ENCODE data around the gene GATM. TPM values are rescaled to one million over a fixed set of nuclear protein-coding genes. Genes with fewer than 3 reads are reported as not detected.
A peak's percentile ranks its signal among the peaks of the same experiment; 100 is the strongest.

The GATM gene, protein sequence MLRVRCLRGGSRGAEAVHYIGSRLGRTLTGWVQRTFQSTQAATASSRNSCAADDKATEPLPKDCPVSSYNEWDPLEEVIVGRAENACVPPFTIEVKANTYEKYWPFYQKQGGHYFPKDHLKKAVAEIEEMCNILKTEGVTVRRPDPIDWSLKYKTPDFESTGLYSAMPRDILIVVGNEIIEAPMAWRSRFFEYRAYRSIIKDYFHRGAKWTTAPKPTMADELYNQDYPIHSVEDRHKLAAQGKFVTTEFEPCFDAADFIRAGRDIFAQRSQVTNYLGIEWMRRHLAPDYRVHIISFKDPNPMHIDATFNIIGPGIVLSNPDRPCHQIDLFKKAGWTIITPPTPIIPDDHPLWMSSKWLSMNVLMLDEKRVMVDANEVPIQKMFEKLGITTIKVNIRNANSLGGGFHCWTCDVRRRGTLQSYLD
- 1 to 10 TPM; 1.3 to 2.1 (median 2.0) TPM for total RNA-seq
- total RNA-seq (2013), result 6.8 TPM

DNA sequence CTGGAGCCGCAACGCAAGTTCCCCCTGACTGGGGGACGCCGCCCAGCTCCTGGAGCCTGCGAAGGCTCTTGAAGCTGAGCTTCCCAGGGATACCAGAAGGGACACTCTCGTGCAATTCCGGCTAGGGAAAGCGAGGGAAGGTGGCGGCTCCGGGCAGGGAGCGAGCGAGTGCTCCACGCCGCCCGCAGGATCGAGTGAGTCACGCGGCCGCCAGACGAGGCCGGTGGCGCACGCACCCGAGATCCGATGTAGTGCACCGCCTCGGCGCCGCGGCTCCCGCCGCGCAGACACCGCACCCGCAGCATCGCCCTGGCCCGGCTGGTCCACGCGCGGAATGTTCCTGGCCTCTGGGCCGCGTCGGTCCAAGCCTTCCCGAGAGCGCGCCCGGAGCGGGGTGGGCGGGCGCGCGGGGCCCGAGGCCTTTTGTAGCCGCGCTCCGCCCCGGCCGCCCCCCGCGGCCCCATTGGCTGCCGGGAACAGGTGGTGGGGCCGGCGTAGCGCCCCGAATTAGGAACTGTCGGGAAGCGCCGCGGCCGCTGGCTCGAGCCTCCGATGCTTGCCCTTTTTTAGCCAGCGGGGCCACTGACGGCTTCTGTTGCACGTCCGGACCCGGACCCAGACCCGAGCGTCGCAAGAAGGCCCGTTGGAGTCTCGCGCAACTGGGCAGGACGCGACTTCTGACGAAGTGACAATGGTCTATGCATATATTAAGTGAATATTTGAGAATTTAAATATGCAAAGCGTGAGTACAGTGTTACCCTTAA is at the start of gene GATM:
GATM (minus strand) TSS at position 396 of the 764 bp plus-strand sequence; CDS start at position 305, 91 bp downstream.
- no peaks in the 10 kb centered on the region for H3K9me3 ChIP-seq (ENCODE audit: control insufficient read depth, insufficient read depth, low read length)
- H3K4me1 ChIP-seq (ENCODE audit: control insufficient read depth, insufficient read depth, low read length), result peaks cover 14% of the 10 kb centered on the region
- TF ChIP-seq, protein P1, sequence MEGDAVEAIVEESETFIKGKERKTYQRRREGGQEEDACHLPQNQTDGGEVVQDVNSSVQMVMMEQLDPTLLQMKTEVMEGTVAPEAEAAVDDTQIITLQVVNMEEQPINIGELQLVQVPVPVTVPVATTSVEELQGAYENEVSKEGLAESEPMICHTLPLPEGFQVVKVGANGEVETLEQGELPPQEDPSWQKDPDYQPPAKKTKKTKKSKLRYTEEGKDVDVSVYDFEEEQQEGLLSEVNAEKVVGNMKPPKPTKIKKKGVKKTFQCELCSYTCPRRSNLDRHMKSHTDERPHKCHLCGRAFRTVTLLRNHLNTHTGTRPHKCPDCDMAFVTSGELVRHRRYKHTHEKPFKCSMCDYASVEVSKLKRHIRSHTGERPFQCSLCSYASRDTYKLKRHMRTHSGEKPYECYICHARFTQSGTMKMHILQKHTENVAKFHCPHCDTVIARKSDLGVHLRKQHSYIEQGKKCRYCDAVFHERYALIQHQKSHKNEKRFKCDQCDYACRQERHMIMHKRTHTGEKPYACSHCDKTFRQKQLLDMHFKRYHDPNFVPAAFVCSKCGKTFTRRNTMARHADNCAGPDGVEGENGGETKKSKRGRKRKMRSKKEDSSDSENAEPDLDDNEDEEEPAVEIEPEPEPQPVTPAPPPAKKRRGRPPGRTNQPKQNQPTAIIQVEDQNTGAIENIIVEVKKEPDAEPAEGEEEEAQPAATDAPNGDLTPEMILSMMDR (IDR thresholded peaks at IDR 0.05), result no peak
- H3K27me3 ChIP-seq (ENCODE audit: control insufficient read depth, insufficient read depth, low read length), result peaks cover 25% of the 10 kb centered on the region
- peak within 1 kb of the TSS; percentile 88 for H3K4me3 Mint-ChIP-seq
- peaks cover 20 to 24% of the 10 kb centered on the region in 2 donors for H3K4me1 Mint-ChIP-seq
- peaks cover 34 to 49% of the 10 kb centered on the region in 2 donors for H3K27me3 Mint-ChIP-seq (ENCODE audit: low read depth in 2 of 2)
- no peaks in the 10 kb centered on the region for H3K36me3 Mint-ChIP-seq
- H3K4me3 ChIP-seq (ENCODE audit: low read length), result peak within 1 kb of the TSS; percentile 52
- peak within 1 kb of the TSS; percentile 43 for H3K27ac ChIP-seq (ENCODE audit: low read length)
- peak; percentile 75 to 87 (median 82) for ATAC-seq
- no peaks in the 10 kb centered on the region for H3K9me3 Mint-ChIP-seq
- H3K36me3 ChIP-seq (ENCODE audit: control insufficient read depth, insufficient read depth, low read length), result no peaks in the 10 kb centered on the region
- peak; percentile 45 to 55 for DNase-seq
- peak within 1 kb of the TSS in 1 of 2 donors; percentile 58 for H3K27ac Mint-ChIP-seq
- intact Hi-C loops (cut with micrococcal nuclease), result no loop called here
- WGBS (ENCODE audit: insufficient coverage), result under 1% methylated on average over 87 of the region's 87 CpGs

DNA sequence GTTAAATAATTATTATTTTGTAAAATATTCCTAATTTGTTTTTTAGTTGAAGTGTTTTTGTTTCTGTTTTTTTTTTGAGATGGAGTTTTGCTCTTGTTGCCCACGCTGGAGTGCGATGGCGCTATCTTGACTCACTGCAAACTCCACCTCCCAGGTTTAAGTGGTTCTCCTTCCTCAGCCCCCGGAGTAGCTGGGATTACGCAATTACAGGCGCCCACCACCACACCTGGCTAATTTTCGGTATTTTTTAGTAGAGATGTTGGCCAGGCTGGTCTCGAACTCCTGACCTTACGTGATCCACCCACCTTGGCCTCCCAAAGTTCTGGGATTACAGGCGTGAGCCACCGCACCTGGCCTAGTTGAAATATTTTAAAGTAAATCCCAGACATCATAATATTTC is 48.7 kb upstream of the GATM start:
- no peak for DNase-seq
- Mint-ChIP-seq H3K36me3 (no peaks in the 10 kb centered on the region), H3K9me3 (no peaks in the 10 kb centered on the region), H3K27me3 (ENCODE audit: low read depth in 2 of 2) (no peaks in the 10 kb centered on the region), H3K4me1 (no peaks in the 10 kb centered on the region), H3K27ac (no peak overlapping the region), H3K4me3 (no peak overlapping the region)
- no peaks in the 10 kb centered on the region for H3K9me3 ChIP-seq (ENCODE audit: control insufficient read depth, insufficient read depth, low read length)
- no peak overlapping the region for H3K4me3 ChIP-seq (ENCODE audit: low read length)
- H3K27me3 ChIP-seq (ENCODE audit: control insufficient read depth, insufficient read depth, low read length), result no peaks in the 10 kb centered on the region
- ATAC-seq, result no peak
- peaks cover 8% of the 10 kb centered on the region for H3K4me1 ChIP-seq (ENCODE audit: control insufficient read depth, insufficient read depth, low read length)
- no peak overlapping the region for H3K27ac ChIP-seq (ENCODE audit: low read length)
- TF ChIP-seq, protein P1 (IDR thresholded peaks at IDR 0.05), result no peak
- intact Hi-C loops (cut with micrococcal nuclease), result no loop called here
- WGBS (ENCODE audit: insufficient coverage), result 88% methylated on average over 11 of the region's 11 CpGs
- H3K36me3 ChIP-seq (ENCODE audit: control insufficient read depth, insufficient read depth, low read length), result peaks cover 6% of the 10 kb centered on the region

GRCh38 chr15:45425135-45425534 is 46.8 kb upstream of the GATM start:
- intact Hi-C loops (cut with micrococcal nuclease), result no loop called here
- H3K4me1 Mint-ChIP-seq, result no peaks in the 10 kb centered on the region
- Histone ChIP-seq H3K4me3 (ENCODE audit: low read length) (no peak overlapping the region), H3K36me3 (ENCODE audit: control insufficient read depth, insufficient read depth, low read length) (peaks cover 22% of the 10 kb centered on the region), H3K4me1 (ENCODE audit: control insufficient read depth, insufficient read depth, low read length) (peaks cover 4% of the 10 kb centered on the region), H3K27ac (ENCODE audit: low read length) (no peak overlapping the region), H3K27me3 (ENCODE audit: control insufficient read depth, insufficient read depth, low read length) (no peaks in the 10 kb centered on the region), H3K9me3 (ENCODE audit: control insufficient read depth, insufficient read depth, low read length) (no peaks in the 10 kb centered on the region)
- H3K27me3 Mint-ChIP-seq (ENCODE audit: low read depth in 2 of 2), result no peaks in the 10 kb centered on the region
- no peak overlapping the region for H3K27ac Mint-ChIP-seq
- ATAC-seq (no peak), DNase-seq (no peak)
- no peak overlapping the region for H3K4me3 Mint-ChIP-seq
- TF ChIP-seq, protein P1 (IDR thresholded peaks at IDR 0.05), result no peak
- WGBS (ENCODE audit: insufficient coverage), result 85% methylated on average over 5 of the region's 7 CpGs
- H3K9me3 Mint-ChIP-seq, result no peaks in the 10 kb centered on the region
- peaks cover 5% of the 10 kb centered on the region for H3K36me3 Mint-ChIP-seq

Data from natural killer cell (primary cell).